Measurements from ENCODE around the gene RNASE4.
"Not testable (repeated sequence)": the region's sequence is repeated elsewhere in the genome, so short reads cannot be mapped to it uniquely, and the experiment has no call there.

Gene RNASE4

GRCh38 chr14:20699931-20700330 lies 15.6 kb downstream of the RNASE4 start:
- no peak for DNase-seq

GRCh38 chr14:20700965-20701364 lies 16.6 kb downstream of the RNASE4 start:
- DNase-seq, result not testable (repeated sequence)

- no peak for DNase-seq
These were observed 22.4 kb downstream of the RNASE4 start for GRCh38 chr14:20706657-20707355.

GRCh38 chr14:20707622-20708021 lies 23.3 kb downstream of the RNASE4 start:
- DNase-seq, result no peak

- DNase-seq, result no peak
These were observed 26.9 kb downstream of the RNASE4 start for GRCh38 chr14:20711261-20711660.

GRCh38 chr14:20711685-20712084 lies 27.3 kb downstream of the RNASE4 start:
- no peak for DNase-seq

GRCh38 chr14:20712904-20713303 lies 28.5 kb downstream of the RNASE4 start:
- no peak for DNase-seq

GRCh38 chr14:20714593-20715250 lies 30.4 kb downstream of the RNASE4 start:
- DNase-seq, result no peak

GRCh38 chr14:20719777-20720176 lies 35.4 kb downstream of the RNASE4 start:
- DNase-seq, result no peak

- no peak for DNase-seq
These were observed 36.4 kb downstream of the RNASE4 start for GRCh38 chr14:20720741-20721140.

- no peak for DNase-seq
These were observed 37.7 kb downstream of the RNASE4 start for GRCh38 chr14:20722016-20722415.

- no peak for DNase-seq
These were observed 39.1 kb downstream of the RNASE4 start for GRCh38 chr14:20723488-20723887.

- DNase-seq, result not testable (repeated sequence)
These were observed 41.8 kb downstream of the RNASE4 start for GRCh38 chr14:20726121-20726520.

GRCh38 chr14:20726531-20726930 lies 42.2 kb downstream of the RNASE4 start:
- DNase-seq, result no peak

- no peak for DNase-seq
These were observed 46.5 kb downstream of the RNASE4 start for GRCh38 chr14:20730891-20731290.

- no peak for DNase-seq
These were observed 48.1 kb downstream of the RNASE4 start for GRCh38 chr14:20732477-20732876.

GRCh38 chr14:20732979-20733635 lies 48.7 kb downstream of the RNASE4 start:
- no peak for DNase-seq

- DNase-seq, result no peak
These were observed 49.5 kb downstream of the RNASE4 start for GRCh38 chr14:20733684-20734429.

GRCh38 chr14:20734430-20734806 lies 50.1 kb downstream of the RNASE4 start:
- no peak for DNase-seq

GRCh38 chr14:20738292-20738691 lies 53.9 kb downstream of the RNASE4 start:
- DNase-seq, result not testable (repeated sequence)

GRCh38 chr14:20742132-20742531 lies 57.8 kb downstream of the RNASE4 start:
- no peak for DNase-seq

GRCh38 chr14:20743556-20743955 lies 59.2 kb downstream of the RNASE4 start:
- DNase-seq, result no peak

All from central memory CD4-positive, alpha-beta T cell (primary cell).